HG03460 (cell line): ENCODE data around the gene CYB561D1.

Experiments used
- ATAC-seq: cut with Tn5 transposase; IDR thresholded peaks from one replicate; pipeline ENCODE4 v1.9.1; 2021; ENCODE audit not compliant: unreplicated experiment

Gene CYB561D1

DNA sequence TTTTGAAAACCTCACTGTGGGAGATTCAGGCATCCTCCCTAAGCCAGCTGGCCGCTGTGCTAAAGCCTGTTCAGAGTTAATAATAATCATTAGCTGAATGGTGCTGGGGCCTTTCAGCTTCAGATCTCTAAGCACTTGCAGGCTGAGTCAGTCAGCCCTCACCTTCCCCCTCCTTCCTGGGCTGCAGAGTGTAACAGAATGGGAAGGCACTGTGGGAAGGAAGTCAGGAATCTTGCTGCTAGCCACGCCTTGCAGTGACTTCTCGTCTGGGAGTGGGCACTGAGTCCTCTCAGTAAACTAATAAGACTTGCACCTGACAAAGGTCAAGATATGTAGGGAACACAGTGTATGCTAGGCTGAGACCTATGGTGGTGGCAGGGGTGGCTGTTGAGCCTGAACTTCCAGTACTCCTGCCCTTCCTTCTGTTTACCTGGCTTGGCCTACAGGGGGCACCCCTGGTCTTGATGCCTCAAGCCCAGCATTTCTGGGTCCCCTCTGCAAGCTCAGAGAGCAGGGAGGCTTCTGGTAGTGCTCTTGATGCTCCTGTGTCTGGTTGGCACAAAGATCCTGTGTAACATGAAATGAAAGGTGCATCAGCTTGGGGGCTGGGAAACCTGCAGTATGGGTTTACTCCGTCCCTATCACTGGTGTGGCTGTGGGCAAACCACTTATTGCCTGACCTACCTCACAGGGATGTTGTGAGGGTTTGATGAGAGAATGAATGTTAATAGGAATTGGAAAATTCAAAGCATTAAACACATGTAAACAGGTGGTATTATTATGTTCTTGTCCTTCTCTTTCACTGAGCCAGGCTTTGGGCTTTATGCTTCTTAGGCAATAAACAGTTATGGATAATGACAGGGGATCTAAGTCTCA, 6.0 kb downstream of the CYB561D1 start:
- ATAC-seq: no peak

DNA sequence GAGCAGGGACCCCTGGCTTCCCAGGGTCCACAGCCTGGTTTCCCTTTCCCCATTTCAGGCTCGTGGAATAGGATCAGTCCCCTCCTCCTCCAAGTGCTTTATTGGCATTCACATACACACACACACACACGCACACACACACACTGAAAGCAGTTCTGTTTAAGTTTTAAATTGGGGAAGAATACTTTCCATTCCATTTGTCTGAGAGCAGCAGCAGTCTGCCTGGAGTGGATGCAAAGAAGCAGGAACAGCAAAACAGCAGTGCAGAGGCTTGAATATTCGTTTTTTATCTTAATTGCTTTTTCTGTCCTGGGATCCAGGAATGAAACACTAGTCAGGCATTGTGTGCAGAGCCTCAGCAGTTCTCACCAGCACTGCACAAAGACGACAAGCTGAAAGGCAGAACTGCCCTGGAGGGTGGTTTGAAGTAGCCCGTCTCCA, 7.1 kb downstream of the CYB561D1 start:
- no peak for ATAC-seq

DNA sequence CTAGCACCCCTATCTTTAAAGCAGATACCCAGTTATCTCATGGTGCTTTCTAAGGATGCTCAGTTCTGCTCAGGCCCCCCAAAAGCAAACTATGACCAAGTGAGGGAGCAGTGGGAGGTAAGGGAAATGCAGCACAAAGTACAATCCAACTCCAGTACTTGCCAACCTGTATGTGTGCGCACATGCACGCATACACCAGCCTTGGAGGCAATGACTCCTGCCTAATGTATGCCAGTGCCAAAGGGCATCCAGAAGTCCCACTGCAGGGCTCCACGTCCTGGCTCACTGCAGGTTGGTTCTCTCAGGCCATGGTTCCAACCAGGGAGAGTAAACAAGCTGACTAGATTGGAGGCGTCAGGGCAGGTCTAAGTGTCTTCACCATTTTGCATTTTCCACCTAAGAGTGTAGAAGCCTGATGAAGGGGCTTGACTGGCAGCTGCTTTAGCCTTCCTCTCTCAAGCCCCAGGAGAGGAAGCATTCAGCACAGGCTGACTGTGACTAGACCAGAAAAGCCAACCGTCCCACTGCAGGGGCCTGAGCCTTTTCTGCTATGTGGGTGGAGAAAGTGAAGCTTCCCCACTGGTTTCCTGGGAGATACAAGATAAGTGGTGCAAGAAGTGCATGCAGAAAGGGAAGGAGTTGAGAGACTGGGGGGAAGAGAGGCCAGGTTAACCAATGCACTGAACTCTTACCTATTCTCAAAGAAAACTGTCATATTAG, 7.9 kb downstream of the CYB561D1 start:
- ATAC-seq: no peak

DNA sequence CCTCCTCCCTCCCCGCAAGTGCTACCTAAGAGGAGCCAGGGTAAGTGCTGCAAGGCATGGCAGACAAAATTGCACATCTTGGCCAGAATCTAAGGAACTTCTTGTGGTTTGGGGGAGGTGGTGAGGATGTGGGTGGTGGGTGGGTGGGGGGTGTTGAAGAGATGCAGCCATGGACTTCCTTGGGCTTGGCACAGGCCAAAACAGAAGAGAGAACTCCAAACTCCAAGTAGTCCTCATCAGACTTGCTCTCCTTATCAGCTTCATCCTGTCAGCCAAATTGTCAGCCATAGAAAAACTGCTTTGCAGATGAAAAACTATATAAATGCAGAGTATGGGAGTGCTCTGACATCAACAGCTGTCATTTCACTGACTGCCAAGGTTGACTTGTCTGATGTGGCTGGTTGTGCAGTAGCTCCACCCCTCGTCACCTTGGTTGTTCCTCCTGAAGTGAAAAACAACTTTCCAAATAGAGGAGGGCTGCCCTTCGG, 8.5 kb downstream of the CYB561D1 start:
- ATAC-seq: no peak

DNA sequence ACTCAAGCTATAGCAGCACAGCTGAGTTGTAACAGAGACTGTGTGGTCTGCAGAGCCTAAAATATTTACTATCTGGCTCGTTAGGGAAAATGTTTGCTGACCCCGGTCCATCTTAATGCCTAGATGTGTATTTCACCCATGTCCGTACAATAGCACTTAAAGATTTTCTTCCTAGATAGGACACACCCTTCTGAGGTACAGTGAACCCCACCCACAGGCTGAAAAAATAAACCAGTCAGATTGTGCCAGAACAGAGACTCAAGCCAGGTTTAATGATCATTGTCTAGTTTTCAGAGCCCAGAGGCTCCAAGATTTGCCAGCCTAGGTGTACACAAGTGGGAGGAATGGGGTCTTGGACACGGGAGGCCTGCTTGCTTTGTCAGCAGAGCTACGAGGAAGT, 10.0 kb downstream of the CYB561D1 start:
- no peak for ATAC-seq

DNA sequence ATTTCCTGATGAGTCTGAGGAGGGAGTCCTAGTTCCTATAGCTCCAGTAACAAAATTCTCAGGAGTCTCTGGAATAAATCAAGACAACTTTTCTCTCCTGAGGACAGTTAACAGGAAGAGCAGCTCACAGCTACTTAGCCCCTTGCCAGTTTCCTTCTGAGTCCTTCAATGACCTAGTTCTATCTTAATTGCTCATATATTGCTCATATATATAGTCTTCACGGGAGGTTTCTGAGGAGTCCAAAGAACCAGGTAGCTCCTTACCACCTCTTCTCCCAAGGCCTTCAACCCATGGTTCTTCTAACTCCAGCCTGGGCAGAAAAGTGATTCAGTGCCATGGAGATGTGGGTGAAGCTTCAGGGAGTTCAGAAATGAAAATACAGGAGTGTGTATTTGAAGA, 11.1 kb downstream of the CYB561D1 start:
- no peak for ATAC-seq

DNA sequence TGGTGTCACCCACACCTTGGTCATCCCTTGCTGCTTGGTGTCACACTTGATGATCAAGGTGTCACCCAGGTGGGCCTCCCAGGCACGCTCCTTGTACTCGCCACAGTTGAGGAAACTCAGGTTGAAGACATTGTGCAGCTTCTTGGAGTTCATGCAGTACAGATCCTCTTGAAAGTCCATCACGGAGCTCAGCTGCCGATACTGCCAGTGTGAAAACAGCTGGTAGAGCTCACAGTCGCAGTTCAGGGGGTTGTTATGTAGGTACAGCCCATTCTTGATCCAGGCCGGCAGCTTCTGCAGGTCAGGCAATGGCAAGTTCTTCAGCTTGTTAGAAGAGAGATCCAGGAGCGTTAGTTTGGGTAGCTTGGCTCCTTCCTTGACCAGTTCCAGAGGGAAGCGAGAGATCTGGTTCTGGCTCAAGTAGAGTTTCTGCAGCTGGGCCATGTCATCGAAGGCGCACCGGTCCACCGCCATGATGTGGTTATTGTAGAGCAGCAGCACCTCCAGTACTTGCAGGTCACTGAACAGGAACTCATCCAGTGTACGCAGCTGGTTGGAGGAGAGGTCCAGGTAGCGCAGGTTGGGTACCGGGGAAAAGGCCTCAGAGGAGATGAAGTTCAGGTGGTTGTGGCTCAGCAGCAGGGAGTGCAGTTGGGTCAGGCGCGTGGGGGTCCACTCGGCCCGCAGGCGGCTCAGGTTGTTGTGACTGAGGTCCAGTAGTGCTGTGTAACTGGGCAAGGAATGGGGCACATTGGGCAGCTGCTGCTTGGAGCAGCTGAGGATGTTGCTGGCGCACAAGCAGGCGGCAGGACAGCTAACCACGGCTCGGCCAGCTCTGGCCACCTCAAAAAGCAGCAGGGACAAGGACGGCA, 14.3 kb downstream of the CYB561D1 start:
- ATAC-seq: no peak

DNA sequence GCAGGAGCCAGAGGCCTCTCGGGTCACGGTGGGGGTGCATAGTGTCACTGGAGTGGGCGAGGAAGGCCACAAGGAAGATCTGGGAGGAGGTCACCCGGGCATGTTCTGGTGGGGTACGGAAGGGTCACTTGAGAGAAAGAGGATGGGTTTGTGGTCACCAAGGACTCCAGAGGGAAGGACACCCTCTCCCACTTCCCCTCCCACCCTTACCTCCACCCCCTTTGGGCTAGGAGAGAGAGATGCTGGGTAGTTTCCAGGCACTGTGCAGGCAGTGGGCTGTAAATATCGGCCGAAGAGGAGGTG, 14.9 kb downstream of the CYB561D1 start:
- ATAC-seq: no peak

DNA sequence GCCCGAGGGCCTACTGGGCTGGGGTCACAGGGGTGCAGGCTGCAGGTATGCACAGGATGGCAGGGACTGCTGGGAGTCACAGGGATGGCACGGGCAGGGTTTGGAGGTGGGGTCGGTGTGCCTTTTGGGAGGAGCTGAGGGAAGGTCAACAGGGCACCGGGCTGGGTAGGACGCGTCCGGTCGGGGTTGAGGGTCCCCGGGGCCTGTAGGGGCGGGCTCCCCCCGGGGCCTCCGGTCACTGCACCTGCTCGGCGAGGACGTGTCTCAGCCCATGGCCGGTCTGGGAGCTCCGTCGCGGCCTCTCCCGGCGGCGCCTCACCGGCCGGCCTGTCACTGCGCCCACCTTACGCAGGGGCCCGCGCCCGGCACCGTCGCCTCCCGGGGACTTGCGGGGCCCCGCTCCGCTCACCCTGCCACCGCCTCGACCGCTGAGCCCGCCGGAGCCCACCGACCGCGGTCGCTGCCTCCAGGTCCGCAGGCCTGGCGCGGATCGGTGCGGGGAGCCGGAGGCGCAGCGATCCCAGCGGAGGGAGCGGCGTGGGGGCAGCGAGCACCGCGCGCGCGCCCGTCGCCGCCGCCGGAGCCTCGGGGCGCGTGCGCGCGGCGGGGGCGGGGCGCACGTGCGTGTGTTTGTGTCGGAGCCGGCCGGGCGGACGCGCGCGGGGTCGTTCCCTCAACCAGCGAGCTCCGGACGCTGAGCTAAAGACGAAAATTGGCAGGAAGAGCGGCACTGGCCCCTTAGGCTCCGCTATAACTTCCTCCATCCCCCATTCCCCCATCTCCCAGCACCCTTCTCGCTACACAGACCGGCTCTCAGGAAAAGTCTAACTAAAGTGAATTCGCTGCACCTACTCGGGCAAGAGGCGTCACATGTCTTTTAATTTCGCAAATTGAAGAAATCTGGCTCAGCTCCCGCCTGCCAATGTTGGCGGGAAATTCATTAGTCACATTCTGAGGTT, 15.6 kb downstream of the CYB561D1 start, which contains the start of gene AMIGO1:
Gene AMIGO1 (minus strand): TSS at position 552 of the 959 bp plus-strand sequence. CDS start 815 bp downstream, outside the sequence.
- ATAC-seq: peak; percentile 64

DNA sequence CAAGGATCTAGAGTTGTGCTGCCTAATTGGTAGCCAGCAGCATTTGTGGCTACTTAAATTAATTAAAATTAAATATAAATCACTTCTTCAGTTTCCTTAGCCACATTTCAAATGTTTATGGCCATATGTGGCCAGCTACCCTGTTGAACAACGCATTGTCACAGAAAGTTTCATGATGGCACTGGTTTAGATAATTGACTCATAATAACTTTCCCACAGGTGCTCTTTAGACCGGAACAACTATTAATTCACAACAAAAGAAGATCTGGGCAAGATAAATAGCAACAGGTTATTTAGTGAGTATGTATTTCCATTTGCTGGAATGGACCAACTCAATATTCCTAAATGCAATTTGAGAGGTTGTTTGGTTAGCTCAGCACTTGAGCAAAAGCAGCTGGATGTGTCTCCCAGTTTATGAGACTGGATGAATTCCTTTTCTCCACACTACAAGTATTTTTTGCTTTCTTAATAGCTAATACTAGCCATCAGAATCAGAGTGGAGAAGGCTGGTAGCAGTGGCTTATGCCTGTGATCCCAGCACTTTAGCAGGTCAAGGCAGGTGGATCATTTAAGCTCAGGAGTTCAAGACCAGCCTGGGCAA, 19.3 kb downstream of the CYB561D1 start:
- ATAC-seq: no peak

DNA sequence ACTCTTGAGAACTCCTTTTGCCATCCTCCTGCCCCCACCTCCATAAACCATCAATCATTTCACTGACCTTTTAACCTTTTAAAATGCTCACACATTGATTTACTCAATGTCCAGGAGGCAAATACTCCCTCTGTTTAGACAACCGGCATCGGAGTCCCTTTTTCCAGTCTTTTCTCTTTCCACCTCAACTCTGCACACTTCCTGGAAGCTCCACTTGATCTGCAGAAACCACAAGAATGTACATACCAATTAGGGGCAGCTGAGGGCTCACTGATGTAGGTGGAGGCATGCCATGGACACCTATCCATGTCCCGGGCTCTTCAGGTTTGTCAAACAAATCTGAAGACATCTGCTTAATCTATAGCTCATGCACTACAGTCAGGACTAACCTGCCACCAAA, 21.0 kb downstream of the CYB561D1 start:
- ATAC-seq: no peak

DNA sequence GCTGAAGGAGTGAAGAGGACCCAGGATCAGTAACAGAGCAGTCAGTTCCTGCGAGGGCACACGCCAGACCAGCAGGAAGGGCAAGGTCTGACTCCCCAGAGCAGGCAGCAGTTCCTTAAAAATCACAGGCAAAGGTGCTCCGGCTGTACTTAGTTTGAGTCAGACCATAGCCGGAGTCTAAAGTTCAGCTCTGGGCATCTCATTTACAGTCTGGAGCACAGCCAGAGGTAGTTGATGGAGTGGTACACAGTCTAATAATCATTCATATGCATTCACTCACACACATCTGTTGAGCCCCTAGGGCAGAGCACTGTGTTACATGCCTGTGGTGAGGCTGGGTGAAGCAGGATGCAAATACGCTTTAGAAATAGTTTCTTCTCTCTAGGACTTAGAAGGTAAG, 23.0 kb downstream of the CYB561D1 start:
- no peak for ATAC-seq

DNA sequence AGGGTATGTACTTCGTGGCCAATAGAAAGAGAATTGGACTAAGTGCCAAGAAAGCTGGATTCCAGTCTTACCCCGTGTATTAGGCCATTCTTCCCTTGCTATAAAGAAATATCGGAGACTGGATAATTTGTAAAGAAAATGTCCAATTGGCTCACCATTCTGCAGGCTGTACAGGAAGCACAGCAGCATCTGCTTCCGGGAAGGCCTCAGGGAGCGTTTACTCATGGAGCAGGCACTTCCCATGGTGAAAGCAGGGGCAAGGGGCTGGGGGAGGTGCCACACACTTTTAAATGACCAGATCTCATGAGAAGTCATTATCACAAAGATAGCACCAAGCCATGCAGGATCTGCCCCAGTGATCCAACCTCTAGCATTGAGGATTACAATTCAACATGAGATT, 23.4 kb downstream of the CYB561D1 start:
- no peak for ATAC-seq

DNA sequence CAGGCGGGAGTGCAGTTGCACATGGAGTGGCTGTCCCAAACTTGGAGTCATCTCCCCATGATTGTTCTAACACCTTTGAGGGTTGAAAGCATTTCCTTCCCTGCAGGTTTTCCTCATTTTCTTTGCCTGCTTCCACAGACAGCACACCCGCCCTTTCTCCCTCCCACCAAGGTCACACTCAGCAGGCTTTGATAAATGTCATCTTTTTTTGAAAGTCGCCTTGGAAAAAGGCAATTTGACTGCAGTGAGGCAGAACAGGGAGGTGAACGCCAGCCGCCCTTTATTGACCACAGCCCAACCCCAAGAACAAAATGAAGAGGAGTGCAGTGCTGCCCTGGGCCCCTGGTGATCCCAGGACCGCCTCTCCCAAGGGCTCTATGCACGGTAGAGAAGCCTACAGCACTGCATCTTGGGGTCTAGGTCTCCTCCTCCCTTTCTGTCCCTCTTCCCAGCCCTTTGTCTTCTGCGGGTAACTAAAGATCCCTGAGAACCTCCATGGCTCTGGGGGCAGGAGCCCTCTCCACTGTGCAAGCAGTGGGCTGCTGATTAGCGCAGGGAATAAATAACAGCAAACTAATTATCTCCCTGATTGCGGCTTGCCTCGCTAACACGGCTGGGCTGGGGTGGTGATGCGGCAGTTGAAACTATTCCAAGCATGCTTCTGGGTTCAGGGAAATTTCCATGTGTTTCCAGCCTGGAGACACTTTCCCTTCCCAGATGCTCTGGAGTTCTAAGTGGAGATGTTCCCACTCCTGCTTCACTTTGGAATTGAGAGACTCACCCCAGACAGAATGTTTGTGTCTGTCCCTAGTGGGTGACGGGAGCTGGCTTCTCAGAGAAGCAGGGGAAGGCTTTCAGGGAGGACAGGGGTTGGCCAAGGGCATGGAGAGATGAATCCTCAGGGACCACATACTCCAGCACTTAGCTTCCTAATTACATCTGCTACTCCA, 27.4 kb downstream of the CYB561D1 start:
- no peak for ATAC-seq

DNA sequence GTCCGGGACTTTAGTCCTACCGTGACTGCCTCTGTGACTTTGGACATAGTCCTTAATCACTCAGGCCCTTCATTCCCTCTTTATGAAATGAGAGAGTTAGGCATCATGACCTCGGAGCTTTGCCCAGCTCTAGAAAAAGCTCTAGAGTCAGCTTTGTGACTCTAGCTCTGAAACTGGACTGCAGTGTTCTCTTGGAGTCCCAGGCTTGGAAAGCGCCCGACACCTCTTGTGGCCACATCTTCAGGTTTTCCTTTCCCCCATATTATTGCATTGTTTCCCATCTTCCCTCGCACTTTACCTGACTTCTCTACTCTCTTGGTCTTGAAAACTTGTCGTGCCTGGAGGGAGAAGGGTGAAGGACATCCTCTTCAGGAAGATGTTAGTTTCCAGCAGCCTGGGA, 28.1 kb downstream of the CYB561D1 start:
- no peak for ATAC-seq

DNA sequence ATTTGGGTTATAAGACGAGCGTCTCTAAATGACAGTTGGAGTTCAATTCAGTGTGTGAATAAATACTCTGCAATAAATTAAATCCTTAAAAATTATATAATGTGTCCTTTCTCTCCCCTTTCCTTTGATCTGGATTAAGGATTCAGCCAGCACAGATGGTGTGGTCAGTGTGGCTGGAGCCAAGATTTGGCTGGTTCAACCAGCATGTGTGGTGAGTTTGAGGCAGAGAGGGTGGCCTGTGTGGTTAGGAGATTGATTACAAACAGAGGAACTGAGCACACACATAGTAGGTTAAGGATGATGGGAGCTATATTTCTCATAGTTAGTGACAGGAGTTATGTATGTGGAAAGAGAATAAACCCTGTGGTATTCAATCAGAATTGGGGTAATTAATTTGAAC, 29.8 kb downstream of the CYB561D1 start:
- no peak for ATAC-seq

DNA sequence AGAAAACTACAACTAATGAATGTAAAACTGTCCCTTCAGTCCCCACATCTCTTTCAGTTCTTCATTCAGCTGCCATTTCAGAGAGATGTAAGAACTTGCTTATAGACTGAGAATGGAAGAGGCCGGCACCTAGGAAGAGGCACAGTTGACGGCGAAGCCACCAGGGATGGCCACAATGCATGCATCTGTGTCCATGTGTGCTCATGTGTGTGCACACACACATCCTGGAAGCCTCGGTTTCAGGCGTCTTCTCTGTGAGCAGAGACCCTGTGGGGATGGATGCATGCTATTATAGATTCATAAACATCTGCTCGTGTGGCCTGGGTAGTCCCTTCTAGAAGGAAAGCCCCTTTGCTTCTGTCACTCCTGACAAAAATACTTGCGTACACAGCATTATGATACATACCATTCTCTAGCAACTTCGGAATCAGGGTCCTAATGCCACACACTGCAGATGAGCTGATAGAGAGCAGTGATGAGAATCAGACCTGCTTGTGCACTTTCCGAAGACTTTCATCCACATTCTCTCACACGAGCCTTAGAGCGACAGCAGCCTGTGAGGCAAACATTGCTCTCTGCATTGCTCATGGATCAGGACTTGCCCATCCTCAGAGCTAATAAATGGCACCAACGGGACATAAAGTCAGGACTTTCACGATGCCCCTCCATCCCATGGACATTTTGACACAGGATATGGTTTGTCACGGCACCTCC, 33.4 kb downstream of the CYB561D1 start:
- ATAC-seq: peak; percentile 59
